Measurements from ENCODE around the gene PMIS2.

PMIS2 gene

GRCh38 chr19:35629332-35629633, 43.3 kb downstream of the PMIS2 start:
- CTCF ChIA-PET: interaction anchor here (0.6 to 1.2 kb wide), 6 partner anchors 14 to 598 kb away, joined by 3 to 6 read pairs (median 4); partner anchors contain the start of gene COX6B1
- POLR2A ChIA-PET: interaction anchor here (0.9 to 4.6 kb wide), 3 partner anchors 9 to 14 kb away, joined by 3 to 42 read pairs (median 3); no protein-coding TSS in a partner anchor
- Histone ChIP-seq H3K36me3 (ENCODE audit: control insufficient read depth in 2 of 2, insufficient read depth in 1 of 2, low read length in 2 of 2) (peaks cover 44 to 70% of the 10 kb centered on the region in 2 experiments), H3K9me3 (ENCODE audit: control insufficient read depth, insufficient read depth, low read depth, low read length) (no peaks in the 10 kb centered on the region), H3K4me3 (ENCODE audit: low read depth, low read length) (peak overlapping the region; percentile 62), H3K27ac (ENCODE audit: extremely low read depth, low read depth, low read length) (peak overlapping the region; percentile 80), H3K4me1 (ENCODE audit: control insufficient read depth, insufficient read depth, low read length) (peaks cover 13% of the 10 kb centered on the region)
- TF ChIP-seq ZNF324 (tag by site-specific recombination; IDR thresholded peaks at IDR 0.05) (no peak), ZNF596 (tag by site-specific recombination; IDR thresholded peaks at IDR 0.05) (0 out of 2 replicates have a peak, but pooled peaks have one; percentile 5), PRDM4 (tag by site-specific recombination; IDR thresholded peaks at IDR 0.05) (no peak), ZNF24 (tag by site-specific recombination; IDR thresholded peaks at IDR 0.05) (no peak), BCL6B (tag by site-specific recombination; IDR thresholded peaks at IDR 0.05) (no peak)

DNA sequence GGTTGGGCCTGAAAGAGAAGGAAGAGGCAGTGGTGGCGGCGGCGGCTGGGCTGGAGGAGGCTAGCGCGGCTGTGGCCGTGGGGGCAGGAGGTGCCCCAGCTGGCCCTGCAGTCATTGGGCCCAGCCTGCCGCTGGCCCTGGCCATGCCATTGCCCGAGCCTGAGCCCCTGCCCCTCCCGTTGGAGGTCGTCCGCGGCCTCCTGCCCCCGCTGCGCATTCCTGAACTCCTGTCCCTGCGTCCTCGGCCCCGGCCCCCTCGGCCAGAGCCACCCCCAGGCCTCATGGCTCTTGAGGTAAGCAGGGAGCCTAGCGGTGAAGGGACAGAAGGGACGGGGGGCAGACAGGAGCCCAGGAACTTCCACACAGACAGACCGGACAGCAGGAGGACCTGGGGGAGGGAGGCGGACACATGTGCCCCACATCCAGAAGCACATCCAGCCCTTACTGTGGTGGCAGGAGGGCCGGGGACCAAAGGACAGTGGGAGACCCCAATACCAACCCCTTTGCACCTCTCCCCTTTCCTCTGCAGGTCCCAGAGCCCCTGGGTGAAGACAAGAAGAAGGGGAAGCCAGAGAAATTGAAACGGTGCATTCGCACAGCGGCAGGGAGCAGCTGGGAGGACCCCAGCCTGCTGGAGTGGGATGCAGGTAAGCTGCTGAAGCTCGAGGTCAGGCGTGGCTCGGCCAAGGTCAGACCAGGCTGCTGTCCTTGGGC, 47.9 kb downstream of the PMIS2 start:
- Histone ChIP-seq H3K4me1 (ENCODE audit: control insufficient read depth, insufficient read depth, low read length) (peaks cover 9% of the 10 kb centered on the region), H3K27ac (ENCODE audit: extremely low read depth, low read depth, low read length) (peak overlapping the region; percentile 37; the same call in 1 of the 2 replicates), H3K9me3 (ENCODE audit: control insufficient read depth, insufficient read depth, low read depth, low read length) (no peaks in the 10 kb centered on the region), H3K4me3 (ENCODE audit: low read depth, low read length) (no peak overlapping the region), H3K36me3 (ENCODE audit: control insufficient read depth in 2 of 2, insufficient read depth in 1 of 2, low read length in 2 of 2) (peaks cover 86 to 91% of the 10 kb centered on the region in 2 experiments)
- ChIA-PET POLR2A (interaction anchor here (0.7 to 4.6 kb wide), 3 partner anchors 9 to 320 kb away, joined by 4 to 42 read pairs (median 5); no protein-coding TSS in a partner anchor), CTCF (no interaction called here)
- TF ChIP-seq ZNF280D (tag by site-specific recombination; IDR thresholded peaks at IDR 0.05) (no peak), GLIS1 (tag by site-specific recombination; IDR thresholded peaks at IDR 0.05) (no peak), PRDM4 (tag by site-specific recombination; IDR thresholded peaks at IDR 0.05) (no peak), SP2 (tag by site-specific recombination; IDR thresholded peaks at IDR 0.05) (no peak), ZNF302 (tag by site-specific recombination; IDR thresholded peaks at IDR 0.05; ENCODE audit: low read depth) (no peak), ZNF391 (tag by site-specific recombination; IDR thresholded peaks at IDR 0.05; ENCODE audit: borderline replicate concordance, low read depth) (no peak), ZNF184 (tag by site-specific recombination; IDR thresholded peaks at IDR 0.05) (no peak), ZNF335 (tag by site-specific recombination; conservative IDR thresholded peaks at IDR 0.05) (no peak), ZNF791 (tag by site-specific recombination; IDR thresholded peaks at IDR 0.05) (no peak), ZNF311 (tag by site-specific recombination; IDR thresholded peaks at IDR 0.05; ENCODE audit: borderline replicate concordance) (no peak), YY2 (tag by site-specific recombination; IDR thresholded peaks at IDR 0.05) (no peak)
- TF ChIP-seq, protein P1, sequence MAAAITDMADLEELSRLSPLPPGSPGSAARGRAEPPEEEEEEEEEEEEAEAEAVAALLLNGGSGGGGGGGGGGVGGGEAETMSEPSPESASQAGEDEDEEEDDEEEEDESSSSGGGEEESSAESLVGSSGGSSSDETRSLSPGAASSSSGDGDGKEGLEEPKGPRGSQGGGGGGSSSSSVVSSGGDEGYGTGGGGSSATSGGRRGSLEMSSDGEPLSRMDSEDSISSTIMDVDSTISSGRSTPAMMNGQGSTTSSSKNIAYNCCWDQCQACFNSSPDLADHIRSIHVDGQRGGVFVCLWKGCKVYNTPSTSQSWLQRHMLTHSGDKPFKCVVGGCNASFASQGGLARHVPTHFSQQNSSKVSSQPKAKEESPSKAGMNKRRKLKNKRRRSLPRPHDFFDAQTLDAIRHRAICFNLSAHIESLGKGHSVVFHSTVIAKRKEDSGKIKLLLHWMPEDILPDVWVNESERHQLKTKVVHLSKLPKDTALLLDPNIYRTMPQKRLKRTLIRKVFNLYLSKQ (tag by site-specific recombination; IDR thresholded peaks at IDR 0.05; ENCODE audit: borderline replicate concordance): no peak
- TF ChIP-seq, protein P2, sequence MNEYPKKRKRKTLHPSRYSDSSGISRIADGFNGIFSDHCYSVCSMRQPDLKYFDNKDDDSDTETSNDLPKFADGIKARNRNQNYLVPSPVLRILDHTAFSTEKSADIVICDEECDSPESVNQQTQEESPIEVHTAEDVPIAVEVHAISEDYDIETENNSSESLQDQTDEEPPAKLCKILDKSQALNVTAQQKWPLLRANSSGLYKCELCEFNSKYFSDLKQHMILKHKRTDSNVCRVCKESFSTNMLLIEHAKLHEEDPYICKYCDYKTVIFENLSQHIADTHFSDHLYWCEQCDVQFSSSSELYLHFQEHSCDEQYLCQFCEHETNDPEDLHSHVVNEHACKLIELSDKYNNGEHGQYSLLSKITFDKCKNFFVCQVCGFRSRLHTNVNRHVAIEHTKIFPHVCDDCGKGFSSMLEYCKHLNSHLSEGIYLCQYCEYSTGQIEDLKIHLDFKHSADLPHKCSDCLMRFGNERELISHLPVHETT (tag by site-specific recombination; IDR thresholded peaks at IDR 0.05): no peak
